Mucosa of descending colon (tissue), 3 donors: ENCODE results near the gene ATAD3A. TPM values are rescaled to one million over a fixed set of nuclear protein-coding genes. Genes with fewer than 3 reads are reported as not detected.

Source experiments
- ATAC-seq: fragments of 200-7000 bp; cut with Tn5 transposase; one replicate; pipeline ENCODE4 v1.9.1; 2020; ENCODE audit warnings: mild to moderate bottlenecking, moderate library complexity
- DNase-seq, 3 donors: peaks; one replicate each; pipeline ENCODE4 v3.0.0-alpha.2; 2020
- H3K36me3 ChIP-seq: fragments of 200-600 bp; one replicate; pipeline ENCODE4 v1.8.0; 2021; ENCODE audit warnings: low read depth, mild to moderate bottlenecking
- H3K4me1 ChIP-seq: fragments of 200-600 bp; one replicate; pipeline ENCODE4 v1.8.0; 2021; ENCODE audit warnings: low read depth, mild to moderate bottlenecking
- H3K4me3 ChIP-seq: fragments of 200-600 bp; one replicate; pipeline ENCODE4 v1.8.0; 2021; ENCODE audit warnings: mild to moderate bottlenecking
- H3K9me3 ChIP-seq: fragments of 200-600 bp; one replicate; pipeline ENCODE4 v1.8.0; 2021; ENCODE audit warnings: mild to moderate bottlenecking
- intact Hi-C, 2 donors: fragments of 100-400 bp; cut with DNase I in 1 of 2; cut with micrococcal nuclease in 1 of 2; formaldehyde crosslinking; loops; one replicate each; pipeline versions ENCODE4 v1.11.0 to v1.11.1; 2022; cut with DNase I, micrococcal nuclease
- total RNA-seq, 3 donors: library from RNA; stranded (reverse); fragmentation: NEBNext Ultra II Directional in 2 of 3; extraction: Animal tissue kit (Norgen Biotek cat#: 25700) in 2 of 3; gene quantifications; one replicate each; pipeline versions ENCODE4 v1.2.1 to v1.2.4, GENCODE V29; 2021 to 2023
- TF ChIP-seq, protein P1 (sequence below): fragments of 200-600 bp; IDR thresholded peaks from one replicate; pipeline ENCODE4 v1.8.0; 2022; ENCODE audit warnings: antibody characterized with exemption, mild to moderate bottlenecking
- donor health status: DM: no; HTN: no; CAD: no; lungs with moderate emphysema.
- donor health status: DM: no; HTN: no; CAD: no.
- donor health status: DM: no; HTN: yes; CAD: no.

ATAD3A gene
- total RNA-seq, 3 donors from 2014 or later: 18.8 to 35.1 (median 20.8) TPM

DNA sequence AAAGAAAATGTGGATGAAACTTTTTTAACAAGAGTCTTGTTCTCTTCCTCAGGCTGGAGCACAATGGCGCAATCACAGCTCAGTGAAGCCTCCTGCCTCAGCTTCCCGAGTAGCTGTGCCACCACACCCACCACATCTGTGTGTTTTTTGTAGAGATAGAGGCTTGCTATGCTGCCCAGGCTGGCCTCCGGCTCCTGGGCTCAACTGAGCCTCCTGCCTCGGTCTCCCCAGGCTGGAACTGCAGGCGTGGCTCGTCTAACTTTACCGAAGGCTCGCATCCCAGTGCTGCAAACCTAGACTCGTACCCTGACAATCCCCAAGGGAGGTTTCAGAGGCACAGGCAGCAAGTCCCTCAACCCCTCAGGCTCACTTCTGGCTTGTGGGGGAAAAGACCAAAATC, 48.2 kb downstream of the ATAD3A start:
- DNase-seq (no peak), ATAC-seq (no peak)
- Histone ChIP-seq H3K36me3 (peaks cover 6% of the 10 kb centered on the region), H3K4me3 (no peak overlapping the region), H3K9me3 (no peaks in the 10 kb centered on the region), H3K4me1 (no peaks in the 10 kb centered on the region)
- intact Hi-C loops: no loop called here
- TF ChIP-seq, protein P1, sequence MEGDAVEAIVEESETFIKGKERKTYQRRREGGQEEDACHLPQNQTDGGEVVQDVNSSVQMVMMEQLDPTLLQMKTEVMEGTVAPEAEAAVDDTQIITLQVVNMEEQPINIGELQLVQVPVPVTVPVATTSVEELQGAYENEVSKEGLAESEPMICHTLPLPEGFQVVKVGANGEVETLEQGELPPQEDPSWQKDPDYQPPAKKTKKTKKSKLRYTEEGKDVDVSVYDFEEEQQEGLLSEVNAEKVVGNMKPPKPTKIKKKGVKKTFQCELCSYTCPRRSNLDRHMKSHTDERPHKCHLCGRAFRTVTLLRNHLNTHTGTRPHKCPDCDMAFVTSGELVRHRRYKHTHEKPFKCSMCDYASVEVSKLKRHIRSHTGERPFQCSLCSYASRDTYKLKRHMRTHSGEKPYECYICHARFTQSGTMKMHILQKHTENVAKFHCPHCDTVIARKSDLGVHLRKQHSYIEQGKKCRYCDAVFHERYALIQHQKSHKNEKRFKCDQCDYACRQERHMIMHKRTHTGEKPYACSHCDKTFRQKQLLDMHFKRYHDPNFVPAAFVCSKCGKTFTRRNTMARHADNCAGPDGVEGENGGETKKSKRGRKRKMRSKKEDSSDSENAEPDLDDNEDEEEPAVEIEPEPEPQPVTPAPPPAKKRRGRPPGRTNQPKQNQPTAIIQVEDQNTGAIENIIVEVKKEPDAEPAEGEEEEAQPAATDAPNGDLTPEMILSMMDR: no peak

DNA sequence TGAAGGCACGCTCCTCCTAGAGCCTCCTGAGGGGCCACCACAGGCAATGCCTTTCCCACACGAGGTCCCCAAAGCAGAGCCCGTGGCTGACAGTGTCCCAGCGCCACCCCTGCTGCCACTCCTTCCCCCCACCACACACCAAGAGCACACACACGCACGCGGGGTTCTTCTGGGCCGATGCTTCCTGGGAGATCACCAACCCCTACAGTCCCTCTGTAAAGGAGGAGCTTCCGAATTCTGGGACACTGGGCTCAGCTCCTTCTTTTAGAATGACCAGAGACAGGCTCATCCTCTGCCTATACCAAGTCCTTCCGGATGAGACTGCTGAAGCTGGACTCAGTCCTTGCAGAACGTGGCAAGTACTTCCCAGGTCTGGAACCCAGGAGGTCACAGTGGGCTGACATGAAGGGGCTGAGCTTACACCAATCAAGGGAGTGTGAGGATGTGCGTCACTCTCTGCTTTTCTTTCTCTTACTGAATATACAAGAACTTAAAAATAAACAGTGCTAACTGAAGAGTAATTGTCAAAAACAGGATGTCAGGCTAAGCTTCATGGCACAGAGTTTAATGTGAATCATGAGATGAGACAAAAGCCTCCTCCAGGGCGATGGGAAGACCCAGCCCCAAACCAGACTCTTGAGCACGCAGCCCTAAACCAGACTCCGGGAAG, 50.0 kb downstream of the ATAD3A start:
- peaks cover 6% of the 10 kb centered on the region for H3K36me3 ChIP-seq

DNA sequence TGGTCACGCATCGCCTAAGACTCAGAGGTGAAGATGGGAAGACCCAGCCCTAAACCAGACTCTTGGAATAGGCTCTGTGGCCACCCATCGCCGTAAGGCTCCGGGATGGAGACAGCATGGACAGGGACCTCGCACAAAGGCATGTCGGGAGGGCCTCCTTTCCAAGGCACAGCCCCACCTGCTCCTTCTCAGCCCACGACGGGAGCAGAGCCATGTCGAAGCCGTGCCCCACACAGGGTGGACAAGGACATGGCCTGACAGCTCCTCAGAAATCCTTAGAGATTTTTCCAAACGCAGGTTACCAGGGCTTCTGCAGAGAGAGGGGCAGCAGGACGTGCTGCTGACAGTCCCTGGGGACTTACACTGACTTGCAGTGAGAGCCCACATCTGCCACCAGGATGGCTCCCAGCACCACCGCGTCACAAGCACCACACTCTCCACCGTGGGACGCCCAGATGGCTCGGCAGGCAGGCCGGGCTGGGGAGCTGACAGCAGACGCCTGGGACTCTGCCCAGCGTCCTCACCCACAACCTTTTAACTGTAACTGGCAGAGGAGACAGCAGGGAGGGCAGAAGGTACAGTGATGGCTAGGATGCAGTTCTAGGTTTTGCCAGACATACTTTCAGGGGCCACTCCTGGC, 50.7 kb downstream of the ATAD3A start:
- DNase-seq (no peak), ATAC-seq (no peak)
- Histone ChIP-seq H3K36me3 (peaks cover 6% of the 10 kb centered on the region), H3K4me3 (no peak overlapping the region), H3K9me3 (no peaks in the 10 kb centered on the region), H3K4me1 (no peaks in the 10 kb centered on the region)
- TF ChIP-seq, protein P1: no peak
- intact Hi-C loops: no loop called here

More for the DNA sequence above, 50.0 kb downstream of the ATAD3A start:
- no peak for ATAC-seq
- TF ChIP-seq, protein P1: no peak
- H3K4me3 ChIP-seq: no peak overlapping the region
- DNase-seq: no peak
- H3K4me1 ChIP-seq: no peaks in the 10 kb centered on the region
- H3K9me3 ChIP-seq: no peaks in the 10 kb centered on the region
- intact Hi-C loops: no loop called here

DNA sequence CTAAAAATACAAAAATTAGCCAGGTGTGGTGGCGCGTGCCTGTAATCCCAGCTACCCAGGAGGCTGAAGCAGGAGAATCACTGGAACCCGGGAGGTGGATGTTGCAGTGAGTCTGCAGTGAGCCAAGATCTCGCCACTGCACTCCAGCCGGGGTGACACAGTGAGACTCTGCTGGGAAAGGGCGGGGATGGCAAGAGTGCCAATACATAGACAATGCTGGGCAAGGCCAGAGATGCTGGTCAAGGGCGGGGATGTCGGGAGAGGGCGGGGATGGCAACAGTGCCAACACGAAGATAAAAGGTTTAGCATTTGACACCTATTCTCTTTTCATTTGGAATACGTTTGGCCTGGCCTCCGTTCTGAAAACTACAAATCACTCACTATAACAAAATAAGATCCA, 51.7 kb downstream of the ATAD3A start:
- ATAC-seq: peak; percentile 30
- no peaks in the 10 kb centered on the region for H3K9me3 ChIP-seq
- no peaks in the 10 kb centered on the region for H3K4me1 ChIP-seq
- H3K36me3 ChIP-seq: peaks cover 6% of the 10 kb centered on the region
- no peak overlapping the region for H3K4me3 ChIP-seq
- TF ChIP-seq, protein P1: no peak
- intact Hi-C loops: no loop called here
- DNase-seq: no peak

DNA sequence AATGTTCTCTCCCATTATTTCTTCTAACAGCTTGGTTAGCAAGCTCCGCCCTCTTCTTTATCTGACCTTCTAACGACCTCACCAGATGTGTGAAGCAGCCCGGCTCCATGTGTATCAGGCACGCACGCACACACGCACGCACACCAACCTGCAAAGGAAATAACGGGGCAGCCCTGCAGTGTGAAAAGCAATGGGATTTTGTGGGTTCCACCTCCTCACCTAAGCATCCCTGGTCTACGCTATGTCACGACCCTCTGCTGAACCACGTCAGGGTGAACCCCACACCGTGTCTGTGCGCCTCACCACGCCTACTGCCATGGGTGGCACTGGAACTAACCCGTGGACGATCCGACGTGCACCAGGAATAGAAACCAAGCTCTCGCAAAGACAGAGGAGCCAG, 52.3 kb downstream of the ATAD3A start:
- Histone ChIP-seq H3K4me1 (no peaks in the 10 kb centered on the region), H3K9me3 (no peaks in the 10 kb centered on the region), H3K4me3 (no peak overlapping the region), H3K36me3 (peaks cover 6% of the 10 kb centered on the region)
- intact Hi-C loops: no loop called here
- no peak for ATAC-seq
- TF ChIP-seq, protein P1: no peak
- no peak for DNase-seq
